Panc1 (cell line): ENCODE measurements around the gene MSANTD3. TPM values are rescaled to one million over a fixed set of nuclear protein-coding genes. Genes with fewer than 3 reads are reported as not detected.

Experiments
- ATAC-seq: fragments of 200-7000 bp; cut with Tn5 transposase; 2 replicates; pipeline ENCODE4 v1.9.1; 2020; ENCODE audit warnings: mild to moderate bottlenecking, moderate library complexity
- BruUV-seq: library from RNA; stranded (reverse); fragments of 400-500 nt; replicated peaks from 2 replicates; lab custom pipeline; 2021; lab: Mats Ljungman, UMichigan
- CTCF ChIA-PET: fragments of 300-600 bp; sonication (Branson Sonifier 250); formaldehyde crosslinking; loops from one replicate; lab custom pipeline; 2022; ENCODE audit warnings: antibody characterized with exemption; lab: Charles Lee
- POLR2A ChIA-PET: fragments of 300-600 bp; sonication (Branson Sonifier 250); formaldehyde crosslinking; loops from one replicate; lab custom pipeline; 2022; ENCODE audit warnings: antibody characterized with exemption; lab: Charles Lee
- DNase-seq: peaks from one replicate; pipeline ENCODE4 v3.0.0-alpha.2; 2010; ENCODE audit warnings: low read depth, low spot score
- H3K27ac ChIP-seq: 2 replicates; pipeline ENCODE4 v1.5.1; 2011; ENCODE audit warnings: mild to moderate bottlenecking, low read length, inconsistent platforms
- H3K27me3 ChIP-seq: fragments of 200-500 bp; sonication (Bioruptor generic); 2 replicates; pipeline ENCODE4 v1.6.0; 2014; ENCODE audit warnings: low read length, inconsistent platforms; ENCODE audit not compliant: control insufficient read depth, insufficient read depth
- H3K36me3 ChIP-seq: fragments of 200-500 bp; sonication (Bioruptor generic); 2 replicates; pipeline ENCODE4 v1.5.1; 2014; ENCODE audit warnings: inconsistent platforms, mild to moderate bottlenecking, low read length, moderate library complexity; ENCODE audit not compliant: control insufficient read depth, insufficient read depth
- H3K4me1 ChIP-seq: 2 replicates; pipeline ENCODE4 v1.5.1; 2011; ENCODE audit warnings: inconsistent platforms, mild to moderate bottlenecking, low read length, moderate library complexity; ENCODE audit not compliant: control insufficient read depth, insufficient read depth
- H3K4me3 ChIP-seq, 2 experiments: 2 replicates each; pipeline ENCODE4 v1.5.1; 2011 to 2012; ENCODE audit warnings: low read depth in 2 of 2, low read length in 2 of 2, mild to moderate bottlenecking in 2 of 2, inconsistent platforms in 1 of 2, moderate library complexity in 1 of 2
- H3K9me3 ChIP-seq: fragments of 200-500 bp; sonication (Bioruptor generic); 2 replicates; pipeline ENCODE4 v1.5.1; 2014; ENCODE audit warnings: low read depth, mild to moderate bottlenecking, inconsistent platforms, low read length, moderate library complexity; ENCODE audit not compliant: control insufficient read depth, insufficient read depth
- CTCF ChIP-seq: fragments of 450-650 bp; IDR thresholded peaks from 2 replicates; pipeline ENCODE4 v1.5.1; 2017; ENCODE audit warnings: mild to moderate bottlenecking
- POLR2AphosphoS5 ChIP-seq: IDR thresholded peaks from 2 replicates; pipeline ENCODE4 v1.6.1; 2012; ENCODE audit warnings: mild to moderate bottlenecking, low read depth, low read length, moderate library complexity
- REST ChIP-seq, 2 experiments: IDR thresholded peaks; 2 replicates each; pipeline ENCODE4 v1.6.1; 2011 to 2012; ENCODE audit warnings: low read depth in 2 of 2, control low read depth in 1 of 2, low read length in 1 of 2, mild to moderate bottlenecking in 1 of 2, moderate library complexity in 1 of 2; ENCODE audit not compliant: insufficient read depth in 1 of 2
- SIN3A ChIP-seq: IDR thresholded peaks from 2 replicates; pipeline ENCODE4 v1.6.1; 2012; ENCODE audit warnings: low read depth, mild to moderate bottlenecking, low read length, moderate library complexity, borderline replicate concordance; ENCODE audit not compliant: insufficient read depth
- TCF7L2 ChIP-seq: IDR thresholded peaks from 2 replicates; pipeline ENCODE4 v1.6.1; 2011; ENCODE audit warnings: mild to moderate bottlenecking, low read depth, low read length, inconsistent platforms
- in situ Hi-C: cut with HindIII; loops from 2 replicates; pipeline ENCODE4 v1.10.0; 2016; ENCODE audit warnings: low sequenced_read_pairs, low pct_unique_long_range_greater_than_20kb
- intact Hi-C: fragments of 100-400 bp; cut with micrococcal nuclease; formaldehyde crosslinking; loops from one replicate; pipeline ENCODE4 v1.10.0; 2022; ENCODE audit not compliant: unreplicated experiment
- total RNA-seq: library from RNA; stranded (reverse); gene quantifications from one replicate; pipeline ENCODE4 v1.2.1, GENCODE V29; 2021; ENCODE audit not compliant: unreplicated experiment

MSANTD3 gene
- total RNA-seq, 1 experiment from 2014 or later: 58.7 TPM

GRCh38 chr9:100396769-100397168 is 30.2 kb upstream of the MSANTD3 start:
- ATAC-seq: no peak
- Histone ChIP-seq H3K9me3 (no peaks in the 10 kb centered on the region), H3K27me3 (no peaks in the 10 kb centered on the region), H3K36me3 (no peaks in the 10 kb centered on the region), H3K27ac (no peak overlapping the region), H3K4me3 (no peak overlapping the region), H3K4me1 (no peaks in the 10 kb centered on the region)
- no TSS peak for BruUV-seq
- intact Hi-C loops (no loop called here), in situ Hi-C loops (no loop called here)
- CTCF ChIA-PET: no interaction called here
- TF ChIP-seq CTCF (no peak), POLR2AphosphoS5 (no peak), TCF7L2 (no peak), REST (IDR thresholded peaks at IDR 0.05; ENCODE audit: insufficient read depth in 1 of 2, low read depth in 2 of 2, low read length in 1 of 2) (no peak), SIN3A (no peak)
- POLR2A ChIA-PET: no interaction called here
- DNase-seq: no peak

GRCh38 chr9:100397529-100398266 is 29.2 kb upstream of the MSANTD3 start:
- H3K4me3 ChIP-seq: no peak overlapping the region
- H3K36me3 ChIP-seq: no peaks in the 10 kb centered on the region
- no peak for TF ChIP-seq SIN3A
- TF ChIP-seq REST (IDR thresholded peaks at IDR 0.05; ENCODE audit: insufficient read depth in 1 of 2, low read depth in 2 of 2, low read length in 1 of 2): no peak
- no peak for TF ChIP-seq TCF7L2
- TF ChIP-seq POLR2AphosphoS5: no peak
- TF ChIP-seq CTCF: no peak
- H3K27me3 ChIP-seq: no peaks in the 10 kb centered on the region
- no TSS peak for BruUV-seq
- POLR2A ChIA-PET: no interaction called here
- H3K9me3 ChIP-seq: no peaks in the 10 kb centered on the region
- in situ Hi-C loops: no loop called here
- intact Hi-C loops: no loop called here
- no peak overlapping the region for H3K27ac ChIP-seq
- H3K4me1 ChIP-seq: no peaks in the 10 kb centered on the region
- no peak for ATAC-seq
- CTCF ChIA-PET: no interaction called here
- DNase-seq: no peak
